AG04450 (cell line): ENCODE results near the gene LIX1. TPM values are rescaled to one million over a fixed set of nuclear protein-coding genes. Genes with fewer than 3 reads are reported as not detected.

Experiments
- CTCF ChIA-PET: fragments of 300-600, 350-600 bp; formaldehyde crosslinking; extraction: SDS; loops from one replicate; lab custom pipeline; 2022; ENCODE audit warnings: antibody characterized with exemption, inconsistent platforms; lab: Charles Lee
- POLR2A ChIA-PET: fragments of 350-600 bp; formaldehyde crosslinking; extraction: SDS; loops from one replicate; lab custom pipeline; 2021; ENCODE audit warnings: antibody characterized with exemption, inconsistent platforms; lab: Yijun Ruan, JAX
- DNase-seq: peaks from one replicate; pipeline ENCODE4 v3.0.0-alpha.2; 2011; ENCODE audit warnings: low read depth, low spot score
- H3K27ac ChIP-seq: one replicate; pipeline ENCODE4 v1.5.1; 2012; ENCODE audit warnings: low read depth, low read length, control low read depth
- H3K27me3 ChIP-seq: one replicate; pipeline ENCODE4 v1.6.0; 2012; ENCODE audit warnings: low read length; ENCODE audit not compliant: control insufficient read depth, insufficient read depth
- H3K4me3 ChIP-seq: 2 replicates; pipeline ENCODE4 v1.5.1; 2011; ENCODE audit warnings: mild to moderate bottlenecking, low read depth, low read length, control low read depth
- H3K9me3 ChIP-seq: 2 replicates; pipeline ENCODE4 v1.5.1; 2012; ENCODE audit warnings: low read length; ENCODE audit not compliant: control insufficient read depth, insufficient read depth
- polyA plus RNA-seq: library from polyadenylated mRNA; depleted of rRNA; stranded (reverse); fragments of >200 nt; gene quantifications from 2 replicates; pipeline ENCODE4 v1.2.3, GENCODE V29; 2011
- TF ChIP-seq, protein P1 (sequence below): IDR thresholded peaks from 2 replicates; pipeline ENCODE4 v1.5.1; 2011; ENCODE audit warnings: low read depth, low read length, control low read depth, inconsistent platforms

LIX1 gene
- polyA plus RNA-seq, 1 experiment: not detected

DNA sequence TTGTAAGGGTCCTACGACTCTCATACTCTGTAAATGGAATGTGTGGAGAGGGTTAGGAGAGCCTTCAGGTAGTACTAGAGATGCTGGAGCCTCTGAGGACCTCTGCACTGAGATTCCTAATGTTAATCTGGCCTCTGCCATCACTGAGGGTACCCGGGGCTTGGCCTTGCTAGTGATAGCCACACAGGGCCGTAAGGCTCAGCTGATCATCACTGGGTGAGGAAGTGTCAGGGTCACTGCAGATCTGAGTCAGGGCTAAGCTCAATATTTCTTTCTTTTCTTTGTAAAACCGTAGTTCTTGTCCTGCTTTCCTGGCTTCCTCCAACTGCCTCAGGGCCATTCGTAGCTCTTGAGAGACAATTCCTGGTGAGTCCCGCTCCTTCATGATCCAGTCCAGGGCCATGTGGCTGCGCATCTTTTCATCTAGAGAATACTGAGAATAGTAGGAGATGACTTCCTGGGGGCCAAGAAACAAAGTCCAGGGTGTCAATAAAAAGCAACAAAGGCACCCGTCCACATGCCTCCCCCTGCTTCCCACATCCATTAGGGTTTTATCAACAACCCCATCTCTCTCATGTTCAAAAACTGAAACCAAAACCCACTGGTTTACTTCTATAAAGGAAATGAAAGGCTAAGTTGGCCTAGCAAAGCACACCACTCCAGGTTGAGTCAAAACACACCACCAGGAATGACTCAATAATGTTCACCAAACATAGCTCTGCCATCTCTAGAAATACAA is 47.7 kb downstream of the LIX1 start:
- ChIA-PET CTCF (interaction anchor here (1.2 kb wide), 1 partner anchor 226 kb away, joined by 4 read pairs; no protein-coding TSS in a partner anchor), POLR2A (no interaction called here)
- H3K9me3 ChIP-seq: no peaks in the 10 kb centered on the region
- no peak overlapping the region for H3K4me3 ChIP-seq
- no peak overlapping the region for H3K27ac ChIP-seq
- TF ChIP-seq, protein P1, sequence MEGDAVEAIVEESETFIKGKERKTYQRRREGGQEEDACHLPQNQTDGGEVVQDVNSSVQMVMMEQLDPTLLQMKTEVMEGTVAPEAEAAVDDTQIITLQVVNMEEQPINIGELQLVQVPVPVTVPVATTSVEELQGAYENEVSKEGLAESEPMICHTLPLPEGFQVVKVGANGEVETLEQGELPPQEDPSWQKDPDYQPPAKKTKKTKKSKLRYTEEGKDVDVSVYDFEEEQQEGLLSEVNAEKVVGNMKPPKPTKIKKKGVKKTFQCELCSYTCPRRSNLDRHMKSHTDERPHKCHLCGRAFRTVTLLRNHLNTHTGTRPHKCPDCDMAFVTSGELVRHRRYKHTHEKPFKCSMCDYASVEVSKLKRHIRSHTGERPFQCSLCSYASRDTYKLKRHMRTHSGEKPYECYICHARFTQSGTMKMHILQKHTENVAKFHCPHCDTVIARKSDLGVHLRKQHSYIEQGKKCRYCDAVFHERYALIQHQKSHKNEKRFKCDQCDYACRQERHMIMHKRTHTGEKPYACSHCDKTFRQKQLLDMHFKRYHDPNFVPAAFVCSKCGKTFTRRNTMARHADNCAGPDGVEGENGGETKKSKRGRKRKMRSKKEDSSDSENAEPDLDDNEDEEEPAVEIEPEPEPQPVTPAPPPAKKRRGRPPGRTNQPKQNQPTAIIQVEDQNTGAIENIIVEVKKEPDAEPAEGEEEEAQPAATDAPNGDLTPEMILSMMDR: no peak
- no peaks in the 10 kb centered on the region for H3K27me3 ChIP-seq
- DNase-seq: no peak

DNA sequence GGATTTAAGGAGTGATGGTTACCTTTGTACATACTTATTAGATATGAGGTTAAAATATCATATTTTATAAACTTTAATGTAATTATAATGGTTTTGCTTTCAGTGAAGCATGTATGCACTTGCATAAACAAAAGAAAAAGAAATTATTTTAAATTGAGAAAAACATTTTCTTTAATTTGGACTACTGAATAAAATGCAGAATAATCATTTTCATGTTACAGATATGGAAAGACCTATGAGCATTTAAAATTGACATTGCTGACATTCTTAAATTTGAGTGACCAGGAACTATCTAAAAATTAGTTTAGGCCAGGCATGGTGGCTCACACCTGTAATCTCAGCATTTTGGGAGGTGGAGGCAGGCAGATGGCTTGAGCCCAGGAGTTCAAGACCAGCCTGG is 49.2 kb downstream of the LIX1 start:
- TF ChIP-seq, protein P1: no peak
- CTCF ChIA-PET: no interaction called here

DNA sequence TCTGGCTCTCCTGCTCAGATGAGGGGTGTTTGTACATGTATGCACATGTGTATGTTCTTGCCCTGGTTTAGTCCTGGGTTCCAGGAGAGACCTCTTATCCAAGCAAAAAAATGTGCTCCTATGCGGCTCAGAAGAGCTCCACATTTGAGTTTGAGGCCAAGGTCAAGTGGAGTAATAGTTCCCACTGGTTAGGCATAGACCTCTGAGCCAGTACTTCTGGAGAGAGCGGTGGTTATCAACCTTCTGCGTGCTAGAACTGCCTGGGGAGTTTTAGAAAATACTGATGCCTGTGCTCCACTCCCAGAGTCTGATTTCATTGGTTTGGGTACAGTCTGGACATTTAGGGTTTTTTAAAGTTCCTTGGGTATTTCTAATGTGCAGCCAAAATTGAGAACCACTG is 51.5 kb downstream of the LIX1 start:
- Histone ChIP-seq H3K27me3 (peaks cover 12% of the 10 kb centered on the region), H3K9me3 (no peaks in the 10 kb centered on the region), H3K27ac (no peak overlapping the region), H3K4me3 (no peak overlapping the region)
- TF ChIP-seq, protein P1: no peak
- DNase-seq: no peak
- POLR2A ChIA-PET: interaction anchor here (0.6 kb wide), 2 partner anchors 12 to 56 kb away, joined by 4 to 5 read pairs; no protein-coding TSS in a partner anchor
- CTCF ChIA-PET: no interaction called here

More for the DNA sequence above, 49.2 kb downstream of the LIX1 start:
- Histone ChIP-seq H3K27ac (no peak overlapping the region), H3K9me3 (no peaks in the 10 kb centered on the region), H3K27me3 (peaks cover 1% of the 10 kb centered on the region), H3K4me3 (no peak overlapping the region)
- POLR2A ChIA-PET: no interaction called here
- DNase-seq: no peak

DNA sequence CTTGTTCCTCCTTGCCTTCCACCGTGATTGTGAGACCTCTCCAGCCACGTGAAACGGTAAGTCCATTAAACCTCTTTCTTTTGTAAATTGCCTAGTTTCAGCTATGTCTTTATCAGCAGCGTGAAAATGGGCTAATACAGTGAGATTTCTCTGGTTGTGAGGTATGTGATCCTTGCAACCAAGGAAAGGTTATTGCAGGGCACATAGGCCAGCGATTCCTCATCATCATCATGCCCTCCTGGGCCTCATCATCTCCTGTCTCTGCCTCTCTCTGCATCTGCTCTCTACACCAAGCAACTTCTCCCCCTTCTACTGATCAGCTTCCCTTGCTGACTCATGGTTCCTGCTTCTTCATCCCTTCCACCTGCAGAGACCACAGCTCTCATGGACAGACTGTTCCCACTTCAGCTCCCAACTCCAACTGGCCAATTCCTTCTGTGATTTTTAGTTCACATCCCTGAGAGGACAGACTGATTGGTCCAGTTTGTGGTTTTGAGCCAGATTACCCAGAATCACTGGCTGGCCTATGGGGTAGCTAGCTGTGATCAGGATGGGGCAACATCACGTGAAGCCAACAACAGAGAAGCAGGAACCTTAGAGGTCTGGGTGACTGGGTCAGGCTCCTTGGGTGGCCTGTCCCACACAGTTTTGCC is 53.1 kb downstream of the LIX1 start:
- ChIA-PET CTCF (no interaction called here), POLR2A (no interaction called here)
- TF ChIP-seq, protein P1: no peak
- Histone ChIP-seq H3K27me3 (peaks cover 12% of the 10 kb centered on the region), H3K4me3 (no peak overlapping the region), H3K9me3 (peaks cover 8% of the 10 kb centered on the region; the same call in 1 of the 2 replicates), H3K27ac (no peak overlapping the region)
- DNase-seq: no peak

DNA sequence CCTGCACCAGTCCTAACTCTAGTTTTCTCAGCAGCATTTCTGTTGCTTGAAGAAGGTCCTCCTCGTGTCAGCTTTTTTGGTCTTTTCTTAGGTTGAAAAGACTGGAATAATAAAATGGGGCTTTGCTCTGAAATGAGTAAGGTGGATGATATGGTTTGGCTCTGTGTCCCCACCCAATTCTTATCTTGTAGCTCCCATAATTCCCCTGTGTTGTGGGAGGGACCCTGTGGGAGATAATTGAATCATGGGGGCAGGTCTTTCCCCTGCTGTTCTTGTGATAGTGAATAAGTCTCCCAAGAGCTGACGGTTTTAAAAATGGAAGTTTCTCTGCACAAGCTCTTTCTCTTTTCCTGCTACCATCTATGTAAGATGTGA is 53.6 kb downstream of the LIX1 start:
- POLR2A ChIA-PET: no interaction called here
- H3K27me3 ChIP-seq: peaks cover 12% of the 10 kb centered on the region
- TF ChIP-seq, protein P1: no peak
- CTCF ChIA-PET: no interaction called here
- H3K4me3 ChIP-seq: no peak overlapping the region
- H3K27ac ChIP-seq: no peak overlapping the region
- no peak for DNase-seq
- peaks cover 8% of the 10 kb centered on the region; the same call in 1 of the 2 replicates for H3K9me3 ChIP-seq
